Spleen (tissue), 11 donors: ENCODE results near the gene LMX1A. TPM values are rescaled to one million over a fixed set of nuclear protein-coding genes. Genes with fewer than 3 reads are reported as not detected.

Source experiments
- DNase-seq: peaks from one replicate; pipeline ENCODE4 v3.0.0-alpha.2; 2020
- H3K27ac ChIP-seq, 8 donors: fragments of 200-600 bp; sonication (generic) in 7 of 8; 1 replicate in 4 of 8; 2 replicates in 4 of 8; pipeline versions ENCODE4 v1.5.0 to v1.8.0; 2016 to 2021; ENCODE audit warnings: inconsistent platforms in 4 of 8, mild to moderate bottlenecking in 4 of 8, moderate library complexity in 1 of 8
- H3K27me3 ChIP-seq, 7 donors: fragments of 200-600 bp; sonication (generic) in 6 of 7; replicated peaks in 1 of 7; 1 replicate in 4 of 7; 2 replicates in 3 of 7; pipeline versions ENCODE4 v1.5.0 to v1.8.0; 2016 to 2021; ENCODE audit warnings: inconsistent platforms in 3 of 7, mild to moderate bottlenecking in 1 of 7
- H3K36me3 ChIP-seq, 6 donors: fragments of 200-600 bp; sonication (generic) in 5 of 6; 1 replicate in 4 of 6; 2 replicates in 2 of 6; pipeline versions ENCODE4 v1.5.0 to v1.8.0; 2016 to 2021; ENCODE audit warnings: inconsistent platforms in 2 of 6
- H3K4me1 ChIP-seq, 6 donors: fragments of 200-600 bp; sonication (generic) in 5 of 6; 1 replicate in 3 of 6; 2 replicates in 3 of 6; pipeline versions ENCODE4 v1.5.0 to v1.8.0; 2016 to 2021; ENCODE audit warnings: inconsistent platforms in 3 of 6
- H3K4me3 ChIP-seq, 8 donors: fragments of 200-600 bp; sonication (generic) in 7 of 8; 1 replicate in 4 of 8; 2 replicates in 4 of 8; pipeline versions ENCODE4 v1.5.0 to v1.8.0; 2016 to 2021; ENCODE audit warnings: inconsistent platforms in 4 of 8, mild to moderate bottlenecking in 4 of 8, moderate library complexity in 2 of 8
- H3K9me3 ChIP-seq, 8 donors: fragments of 200-600 bp; sonication (generic) in 7 of 8; 1 replicate in 4 of 8; 2 replicates in 4 of 8; pipeline versions ENCODE4 v1.5.0 to v1.8.0; 2016 to 2021; ENCODE audit warnings: inconsistent platforms in 4 of 8
- POLR2A ChIP-seq, 3 donors: fragments of 450-650 bp; IDR thresholded peaks; one replicate each; pipeline ENCODE4 v1.5.1; 2017; ENCODE audit warnings: antibody characterized with exemption in 3 of 3, mild to moderate bottlenecking in 1 of 3
- POLR2AphosphoS5 ChIP-seq, 3 donors: sonication (generic); formaldehyde crosslinking; IDR thresholded peaks; one replicate each; pipeline ENCODE4 v1.5.1; 2017; ENCODE audit warnings: antibody characterized with exemption in 3 of 3
- WGBS, 5 donors: extraction: QIAGEN DNeasy Blood & Tissue Kit in 3 of 5; methylation state at CpG; one replicate each; pipeline versions ENCODE4 v1.1.5 to v1.1.7; 2013 to 2018; 5-methylcytosine and 5-hydroxymethylcytosine counted together
- intact Hi-C: fragments of 100-400 bp; cut with DNase I; formaldehyde crosslinking; loops from one replicate; pipeline ENCODE4 v1.15.0; 2023; ENCODE audit warnings: low total_unique reads
- polyA plus RNA-seq, 3 donors: library from polyadenylated mRNA; stranded (reverse); fragments of 200-250 nt; gene quantifications; one replicate each; pipeline ENCODE4 v1.2.1, GENCODE V29; 2013
- total RNA-seq, 7 donors: library from RNA; depleted of rRNA in 3 of 7; stranded (reverse); fragments of >200 nt in 3 of 7; fragmentation: NEBNext Ultra II Directional in 4 of 7; extraction: Animal tissue kit (Norgen Biotek cat#: 25700) in 4 of 7; gene quantifications; one replicate each; pipeline versions ENCODE4 v1.1.0 to v1.2.1, GENCODE V29; 2016 to 2021
- TF ChIP-seq, protein P1 (sequence below), 11 experiments: fragments of 200-600 bp in 7 of 11; fragments of 450-650 bp in 4 of 11; sonication (generic) in 4 of 11; IDR thresholded peaks in 8 of 11; conservative IDR thresholded peaks in 3 of 11; 1 replicate in 7 of 11; 2 replicates in 4 of 11; pipeline versions ENCODE4 v1.4.0 to v1.8.0; 2016 to 2021; ENCODE audit warnings: antibody characterized with exemption in 11 of 11, inconsistent platforms in 4 of 11, mild to moderate bottlenecking in 1 of 11
- donor health status: healthy with polysubstance abuse.
- donor health status: DM: no; HTN: no; CAD: no; lungs with moderate emphysema.
- donor health status: DM: no; HTN: no; CAD: no.
- donor health status: Bipolar disorder and iron deficiency.
- donor health status: healthy.
- donor health status: DM: no; HTN: no; CAD: no.
- donor health status: DM: yes; HTN: yes; CAD: no.

Gene LMX1A
- total and polyA plus RNA-seq, 10 donors, result not detected

DNA sequence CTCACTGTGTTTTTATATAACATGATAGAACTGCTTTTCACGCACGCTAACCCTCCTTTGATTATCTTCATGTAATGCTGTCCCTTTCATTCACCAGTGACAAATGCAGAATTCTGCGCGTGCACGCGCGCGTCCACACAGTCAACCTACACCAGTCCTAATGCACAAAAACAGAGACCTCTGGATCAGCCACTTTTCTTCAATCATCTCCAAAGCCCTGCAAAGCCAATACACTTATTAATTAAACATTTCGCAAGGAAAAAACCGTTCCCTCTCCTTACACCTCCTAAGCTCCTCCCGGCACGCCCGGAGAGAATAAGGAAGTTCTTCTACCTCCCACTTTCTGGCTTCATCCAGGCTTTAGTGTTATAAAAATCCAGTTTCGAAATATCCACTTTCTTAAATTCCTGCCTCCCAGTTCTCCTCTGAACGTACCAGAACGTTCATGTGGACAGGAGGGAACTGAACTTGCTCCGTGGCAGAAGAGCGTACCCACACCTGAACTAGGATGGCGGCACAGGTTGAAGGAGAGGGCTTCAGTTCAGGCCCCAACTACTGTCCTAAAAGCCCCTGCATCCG lies 4.6 kb downstream of the LMX1A start:
- WGBS, 5 donors, result 6 to 9% (median 9%) methylated on average over 20 of the region's 20 CpGs
- intact Hi-C loops, result no loop called here
- Histone ChIP-seq H3K9me3 (no peaks in the 10 kb centered on the region), H3K4me1 (peaks cover 4 to 53% (median 40%) of the 10 kb centered on the region in 6 donors), H3K27me3 (peaks cover 12 to 100% (median 83%) of the 10 kb centered on the region in 7 donors), H3K27ac (no peak overlapping the region), H3K36me3 (no peaks in the 10 kb centered on the region), H3K4me3 (peak overlapping the region in 1 of 8 donors; percentile 11)
- DNase-seq, result no peak
- TF ChIP-seq POLR2AphosphoS5 (IDR thresholded peaks at IDR 0.05) (no peak), POLR2A (IDR thresholded peaks at IDR 0.05) (no peak)
- TF ChIP-seq, protein P1, sequence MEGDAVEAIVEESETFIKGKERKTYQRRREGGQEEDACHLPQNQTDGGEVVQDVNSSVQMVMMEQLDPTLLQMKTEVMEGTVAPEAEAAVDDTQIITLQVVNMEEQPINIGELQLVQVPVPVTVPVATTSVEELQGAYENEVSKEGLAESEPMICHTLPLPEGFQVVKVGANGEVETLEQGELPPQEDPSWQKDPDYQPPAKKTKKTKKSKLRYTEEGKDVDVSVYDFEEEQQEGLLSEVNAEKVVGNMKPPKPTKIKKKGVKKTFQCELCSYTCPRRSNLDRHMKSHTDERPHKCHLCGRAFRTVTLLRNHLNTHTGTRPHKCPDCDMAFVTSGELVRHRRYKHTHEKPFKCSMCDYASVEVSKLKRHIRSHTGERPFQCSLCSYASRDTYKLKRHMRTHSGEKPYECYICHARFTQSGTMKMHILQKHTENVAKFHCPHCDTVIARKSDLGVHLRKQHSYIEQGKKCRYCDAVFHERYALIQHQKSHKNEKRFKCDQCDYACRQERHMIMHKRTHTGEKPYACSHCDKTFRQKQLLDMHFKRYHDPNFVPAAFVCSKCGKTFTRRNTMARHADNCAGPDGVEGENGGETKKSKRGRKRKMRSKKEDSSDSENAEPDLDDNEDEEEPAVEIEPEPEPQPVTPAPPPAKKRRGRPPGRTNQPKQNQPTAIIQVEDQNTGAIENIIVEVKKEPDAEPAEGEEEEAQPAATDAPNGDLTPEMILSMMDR (IDR thresholded peaks at IDR 0.05 in 8 of 11, conservative IDR thresholded peaks at IDR 0.05 in 3 of 11), result no peak

DNA sequence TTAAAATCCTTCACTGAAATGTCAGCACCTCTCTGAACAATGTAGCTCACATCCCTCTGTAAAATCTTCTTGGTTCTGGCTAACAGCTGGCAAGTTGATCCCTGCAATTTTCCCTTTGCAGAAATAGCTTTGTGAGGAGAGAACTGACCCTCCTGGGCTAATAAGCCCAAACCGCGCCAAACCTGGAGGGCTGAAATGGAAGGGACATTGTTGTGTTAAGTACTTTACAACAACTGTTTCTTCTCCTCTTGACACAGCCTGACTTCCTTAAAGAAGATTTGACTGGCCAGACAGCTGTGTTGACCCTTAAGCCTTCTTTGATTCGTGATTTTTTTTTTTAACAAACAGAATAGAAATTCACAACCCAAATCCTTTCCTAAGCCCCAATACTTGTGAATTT lies 5.7 kb downstream of the LMX1A start:
- Histone ChIP-seq H3K27me3 (peaks cover 7 to 98% (median 83%) of the 10 kb centered on the region in 7 donors), H3K4me3 (no peak overlapping the region), H3K36me3 (no peaks in the 10 kb centered on the region), H3K9me3 (no peaks in the 10 kb centered on the region), H3K4me1 (peaks cover 4 to 42% (median 30%) of the 10 kb centered on the region in 6 donors), H3K27ac (no peak overlapping the region)
- WGBS, 5 donors, result 5 to 10% (median 9%) methylated on average over 3 of the region's 3 CpGs
- DNase-seq, result no peak
- intact Hi-C loops, result no loop called here
- TF ChIP-seq, protein P1 (IDR thresholded peaks at IDR 0.05 in 8 of 11, conservative IDR thresholded peaks at IDR 0.05 in 3 of 11), result no peak
- TF ChIP-seq POLR2A (IDR thresholded peaks at IDR 0.05), result no peak
- TF ChIP-seq POLR2AphosphoS5 (IDR thresholded peaks at IDR 0.05), result no peak

DNA sequence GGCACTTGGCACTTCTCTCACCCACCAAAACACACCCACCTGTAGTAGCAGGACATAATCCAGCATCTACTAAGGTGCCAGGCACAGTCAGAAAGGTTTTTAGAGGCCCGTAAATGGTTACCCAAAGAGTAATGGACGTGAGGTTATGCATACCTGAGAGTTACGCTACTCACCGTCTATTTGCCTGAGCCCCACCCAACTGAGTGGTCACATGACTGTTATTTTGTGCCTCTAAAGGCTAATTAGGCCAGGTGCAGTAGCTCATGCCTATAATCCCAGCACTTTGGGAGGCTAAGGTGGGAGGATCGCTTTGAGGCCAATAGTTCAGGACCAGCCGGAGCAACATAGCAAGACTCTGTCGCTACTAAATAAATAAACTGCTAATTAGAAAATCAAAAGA lies 11.0 kb downstream of the LMX1A start:
- no peak for DNase-seq
- H3K4me1 ChIP-seq, result no peaks in the 10 kb centered on the region
- 55 to 76% (median 60%) methylated on average over 7 of the region's 7 CpGs for WGBS, 5 donors
- H3K36me3 ChIP-seq, result no peaks in the 10 kb centered on the region
- H3K27me3 ChIP-seq, result peaks cover 0 to 93% (median 44%) of the 10 kb centered on the region in 7 donors
- no peaks in the 10 kb centered on the region for H3K9me3 ChIP-seq
- intact Hi-C loops, result no loop called here
- TF ChIP-seq POLR2A (IDR thresholded peaks at IDR 0.05), result no peak
- TF ChIP-seq, protein P1 (IDR thresholded peaks at IDR 0.05 in 8 of 11, conservative IDR thresholded peaks at IDR 0.05 in 3 of 11), result no peak
- TF ChIP-seq POLR2AphosphoS5 (IDR thresholded peaks at IDR 0.05), result no peak
- no peak overlapping the region for H3K4me3 ChIP-seq
- H3K27ac ChIP-seq, result no peak overlapping the region

DNA sequence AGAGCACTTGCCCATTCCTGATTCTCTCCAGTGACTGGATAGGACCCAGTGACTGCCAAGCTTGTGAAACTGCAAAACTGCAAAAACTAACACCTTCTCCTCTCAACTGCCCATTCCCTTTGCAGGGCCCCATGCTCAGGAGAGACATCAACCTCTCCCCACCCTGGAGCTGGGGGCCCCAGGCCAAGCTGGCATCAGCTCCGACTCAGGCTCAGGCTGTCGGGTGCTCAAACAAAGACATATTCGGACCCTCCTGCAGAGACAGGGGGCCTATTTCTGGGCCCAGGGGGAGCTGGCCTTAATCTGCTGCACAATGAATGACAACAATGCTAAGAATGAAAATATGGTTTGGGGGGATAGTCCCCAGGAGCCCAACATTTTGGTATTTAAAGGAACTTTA lies 11.8 kb downstream of the LMX1A start:
- no peak for DNase-seq
- H3K4me3 ChIP-seq, result no peak overlapping the region

More for the DNA sequence above, 11.8 kb downstream of the LMX1A start:
- Histone ChIP-seq H3K36me3 (no peaks in the 10 kb centered on the region), H3K4me1 (no peaks in the 10 kb centered on the region), H3K27me3 (peaks cover 0 to 92% (median 38%) of the 10 kb centered on the region in 7 donors), H3K9me3 (no peaks in the 10 kb centered on the region), H3K27ac (no peak overlapping the region)
- 27 to 60% (median 38%) methylated on average over 3 of the region's 3 CpGs for WGBS, 5 donors
- TF ChIP-seq, protein P1 (IDR thresholded peaks at IDR 0.05 in 8 of 11, conservative IDR thresholded peaks at IDR 0.05 in 3 of 11), result no peak
- TF ChIP-seq POLR2AphosphoS5 (IDR thresholded peaks at IDR 0.05) (no peak), POLR2A (IDR thresholded peaks at IDR 0.05) (no peak)
- intact Hi-C loops, result no loop called here
